Measurements from ENCODE around the gene ZNF213. TPM values are rescaled to one million over a fixed set of nuclear protein-coding genes. Genes with fewer than 3 reads are reported as not detected.
A peak's percentile ranks its signal among the peaks of the same experiment; 100 is the strongest.
"Not testable (repeated sequence)": the region's sequence is repeated elsewhere in the genome, so short reads cannot be mapped to it uniquely, and the experiment has no call there.

Gene ZNF213
- total RNA-seq, 1 donor from 2014 or later: 3.2 TPM

GRCh38 chr16:3170440-3171180, 35.8 kb downstream of the ZNF213 start:
- no peak for DNase-seq (ENCODE audit: low read depth in 2 of 2)

GRCh38 chr16:3171181-3171854, 36.5 kb downstream of the ZNF213 start:
- no peak for DNase-seq (ENCODE audit: low read depth in 2 of 2)

DNA sequence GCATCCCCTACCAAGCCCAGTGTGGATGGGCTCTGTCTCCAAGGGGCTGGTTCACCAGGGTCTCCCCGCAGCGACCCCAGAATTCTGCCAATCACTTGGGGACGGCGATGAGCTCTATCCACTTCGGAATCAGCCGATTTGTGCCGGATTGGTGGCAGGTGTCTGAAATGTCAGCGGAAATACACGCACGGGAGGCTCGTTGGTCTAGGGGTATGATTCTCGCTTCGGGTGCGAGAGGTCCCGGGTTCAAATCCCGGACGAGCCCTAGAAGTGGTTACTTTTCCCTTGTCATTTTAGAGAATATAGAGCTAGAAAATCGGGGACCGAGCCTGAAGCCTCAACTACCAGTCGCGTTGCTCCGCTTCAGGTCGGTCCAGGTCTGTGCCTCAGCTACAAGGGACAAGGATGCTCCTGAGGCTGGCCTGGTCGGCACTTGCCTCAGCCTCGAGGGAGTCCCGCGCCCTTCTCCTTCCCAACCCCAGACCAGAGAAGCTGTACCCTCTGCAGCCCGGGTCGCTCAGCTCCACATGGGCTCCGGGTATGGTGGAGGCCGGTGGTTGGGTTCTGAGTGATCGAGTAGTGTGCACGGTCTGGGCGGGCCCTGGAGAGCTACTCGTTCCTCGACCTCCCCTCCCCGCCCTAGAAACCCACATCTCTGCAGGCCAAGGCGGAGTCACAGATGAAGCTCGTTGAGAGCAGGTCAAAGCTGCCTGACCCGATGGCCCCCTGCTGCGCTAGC, 37.2 kb downstream of the ZNF213 start:
- no peak for DNase-seq (ENCODE audit: low read depth in 2 of 2)

DNA sequence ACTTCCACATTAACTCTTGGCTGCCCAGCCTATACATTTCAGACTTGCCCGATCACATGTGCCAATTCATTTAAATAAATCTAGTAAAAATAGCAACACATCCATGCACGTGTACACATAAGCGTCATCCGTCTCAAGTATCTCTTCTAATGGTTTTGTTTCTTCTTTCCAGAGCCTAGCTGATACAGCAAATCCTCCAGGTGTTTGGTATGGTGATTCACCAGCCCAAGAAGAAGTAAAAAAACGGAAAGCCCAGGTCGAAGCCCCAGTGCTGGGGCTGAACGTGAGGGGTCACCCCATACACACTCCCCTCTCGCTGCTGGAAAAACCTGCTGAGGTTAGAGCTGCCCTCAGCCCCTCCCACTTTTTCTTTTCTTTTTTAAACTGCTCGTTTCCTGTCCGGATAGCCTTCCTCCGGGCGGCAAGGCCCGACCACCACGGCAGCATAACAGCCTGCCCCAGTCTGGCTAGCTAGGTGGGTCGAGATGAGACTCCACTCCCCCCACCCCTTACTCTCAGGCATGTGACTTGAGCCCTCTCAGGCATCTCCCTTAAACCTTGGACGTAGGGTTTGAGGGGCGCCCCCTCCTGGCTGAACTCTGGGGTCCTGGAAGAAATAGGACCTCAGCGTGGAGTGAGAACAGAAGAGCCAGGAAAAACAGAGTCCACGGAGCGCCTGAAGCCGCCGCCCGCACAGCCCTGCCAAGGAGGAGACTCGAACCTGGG, 39.2 kb downstream of the ZNF213 start:
- DNase-seq (ENCODE audit: low read depth in 2 of 2): no peak

DNA sequence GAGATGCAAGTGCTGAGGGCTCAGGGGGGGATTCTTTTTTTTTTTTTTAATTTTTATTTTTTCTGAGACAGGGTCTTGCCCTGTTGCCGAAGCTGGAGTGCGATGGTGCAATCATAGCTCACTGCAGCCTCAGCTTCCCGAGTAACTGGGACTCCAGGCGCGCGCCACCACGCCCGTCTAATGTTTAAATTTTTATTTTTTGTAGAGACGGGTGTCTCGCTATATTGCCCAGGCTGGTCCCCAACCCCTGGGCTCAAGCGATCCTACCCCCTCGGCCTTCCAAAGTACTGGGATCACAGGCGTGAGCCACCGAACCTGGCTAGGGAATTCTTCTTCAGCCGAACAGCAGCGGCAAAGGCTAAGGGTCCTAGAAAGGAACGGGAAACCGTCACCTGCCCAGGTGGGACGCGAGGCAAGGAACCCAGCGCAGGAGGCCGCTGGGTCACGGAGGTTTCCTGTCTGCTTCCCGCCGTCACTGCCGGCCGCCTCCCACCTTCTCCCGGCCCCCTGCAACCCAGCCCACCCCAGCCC, 39.9 kb downstream of the ZNF213 start:
- no peak for DNase-seq (ENCODE audit: low read depth in 2 of 2)

- DNase-seq (ENCODE audit: low read depth in 2 of 2): peak in 1 of 2 donors; percentile 29
These were observed 40.6 kb downstream of the ZNF213 start for GRCh38 chr16:3175157-3176093.

- no peak for DNase-seq (ENCODE audit: low read depth in 2 of 2)
These were observed 44.8 kb downstream of the ZNF213 start for GRCh38 chr16:3179651-3180050.

- DNase-seq (ENCODE audit: low read depth in 2 of 2): no peak
These were observed 45.6 kb downstream of the ZNF213 start for GRCh38 chr16:3180445-3180878.

DNA sequence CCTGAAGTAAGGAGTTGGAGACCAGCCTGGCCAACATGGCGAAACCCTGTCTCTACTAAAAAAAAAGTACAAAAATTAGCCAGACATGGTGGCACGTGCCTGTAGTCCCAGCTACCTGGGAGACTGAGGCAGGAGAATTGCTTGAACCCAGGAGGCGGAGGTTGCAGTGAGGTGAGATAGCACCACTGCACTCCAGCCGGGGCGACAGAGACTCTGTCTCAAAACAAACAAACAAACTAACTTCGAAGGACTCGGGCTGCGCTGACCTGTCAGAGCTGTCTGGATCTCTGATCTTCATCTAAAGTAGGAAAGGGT, 47.4 kb downstream of the ZNF213 start:
- not testable (repeated sequence) for DNase-seq (ENCODE audit: low read depth in 2 of 2)

DNA sequence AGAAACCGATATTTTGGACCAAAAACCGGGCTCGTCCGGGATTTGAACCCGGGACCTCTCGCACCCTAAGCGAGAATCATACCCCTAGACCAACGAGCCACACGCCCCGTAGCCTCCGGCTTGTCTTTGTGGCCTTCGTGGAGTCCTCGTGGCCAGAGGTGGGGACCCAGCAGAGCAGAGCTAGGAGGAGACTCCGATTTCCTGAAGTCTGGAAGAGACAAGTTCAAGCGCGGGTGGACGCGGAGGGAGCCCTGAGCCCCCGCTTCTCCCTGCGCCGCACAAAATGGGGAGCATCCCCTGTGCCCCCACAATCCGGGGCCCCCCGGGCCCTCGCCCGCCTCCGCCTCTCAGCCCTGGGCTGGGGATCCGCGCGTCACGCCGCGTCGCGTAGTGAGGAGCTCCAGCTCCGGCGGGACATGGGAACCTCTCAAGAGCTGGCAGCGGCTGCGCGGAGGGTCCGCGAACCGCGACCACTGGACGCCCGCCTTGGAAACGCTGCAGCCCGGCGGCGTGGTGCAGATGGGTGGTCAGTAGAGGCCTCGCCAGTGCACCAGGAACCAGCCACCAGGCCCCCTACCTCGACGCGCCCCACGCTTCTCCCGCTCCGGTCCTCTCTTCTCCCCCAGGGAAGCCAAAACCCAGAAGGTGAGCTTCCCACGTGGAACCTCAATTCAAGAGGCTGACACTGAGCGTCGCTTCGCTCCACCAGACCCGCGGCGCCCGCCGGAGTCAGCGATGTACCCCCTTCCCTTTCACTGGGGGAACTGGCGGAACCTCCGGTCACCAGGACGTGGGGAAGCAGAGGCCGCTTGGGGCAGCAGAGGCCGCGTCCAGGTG, 48.0 kb downstream of the ZNF213 start:
- peak in 1 of 2 donors; percentile 44 for DNase-seq (ENCODE audit: low read depth in 2 of 2)

GRCh38 chr16:3183445-3184139, 48.8 kb downstream of the ZNF213 start:
- no peak for DNase-seq (ENCODE audit: low read depth in 2 of 2)

GRCh38 chr16:3186946-3187690, 52.3 kb downstream of the ZNF213 start:
- no peak for DNase-seq (ENCODE audit: low read depth in 2 of 2)

DNA sequence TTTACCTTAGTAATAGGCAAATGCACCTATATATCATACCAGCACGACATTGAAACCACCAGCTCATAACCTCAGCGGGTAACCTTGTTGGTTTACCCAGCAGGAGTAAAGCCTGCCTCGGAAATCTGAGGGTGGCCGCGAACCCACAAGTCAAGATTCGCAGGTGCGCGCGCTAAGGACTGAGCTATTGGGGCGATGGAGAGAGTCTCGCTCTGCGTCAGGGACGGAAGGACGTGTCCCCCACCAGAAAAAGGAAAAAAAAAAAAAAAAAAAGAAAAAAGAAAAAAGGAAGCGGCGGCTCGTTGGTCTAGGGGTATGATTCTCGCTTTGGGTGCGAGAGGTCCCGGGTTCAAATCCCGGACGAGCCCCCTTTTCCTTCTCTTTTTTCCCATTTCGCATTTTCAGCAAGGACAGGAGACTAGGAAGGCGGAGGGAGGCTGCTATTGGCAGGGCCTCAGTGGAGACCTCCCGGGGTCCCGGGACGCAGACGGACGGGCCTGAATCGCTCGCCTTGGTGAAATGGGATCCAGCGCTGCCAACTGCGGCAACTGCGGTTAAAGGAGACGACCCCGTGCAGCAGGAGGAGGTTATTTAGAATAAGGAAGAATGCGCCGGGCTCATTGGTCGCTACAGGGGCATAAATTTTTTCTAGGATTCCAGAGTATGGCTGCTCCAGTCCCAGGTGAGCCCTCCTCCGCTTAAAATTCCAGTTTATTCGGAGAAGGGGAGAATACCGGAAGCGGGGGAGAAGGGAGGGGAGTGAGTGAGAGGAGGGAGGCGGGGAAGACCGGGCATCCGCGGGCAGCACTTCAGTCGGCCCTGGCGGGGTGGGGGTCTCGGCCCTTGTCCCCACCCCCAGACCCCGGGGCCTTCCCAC, 53.2 kb downstream of the ZNF213 start, which contains the start of gene OR1F1:
OR1F1 (plus strand) TSS at position 407 of the 877 bp plus-strand sequence.
- DNase-seq (ENCODE audit: low read depth in 2 of 2): peak in 1 of 2 donors; percentile 40

GRCh38 chr16:3188675-3188924, 53.8 kb downstream of the ZNF213 start:
- no peak for DNase-seq (ENCODE audit: low read depth in 2 of 2)

DNA sequence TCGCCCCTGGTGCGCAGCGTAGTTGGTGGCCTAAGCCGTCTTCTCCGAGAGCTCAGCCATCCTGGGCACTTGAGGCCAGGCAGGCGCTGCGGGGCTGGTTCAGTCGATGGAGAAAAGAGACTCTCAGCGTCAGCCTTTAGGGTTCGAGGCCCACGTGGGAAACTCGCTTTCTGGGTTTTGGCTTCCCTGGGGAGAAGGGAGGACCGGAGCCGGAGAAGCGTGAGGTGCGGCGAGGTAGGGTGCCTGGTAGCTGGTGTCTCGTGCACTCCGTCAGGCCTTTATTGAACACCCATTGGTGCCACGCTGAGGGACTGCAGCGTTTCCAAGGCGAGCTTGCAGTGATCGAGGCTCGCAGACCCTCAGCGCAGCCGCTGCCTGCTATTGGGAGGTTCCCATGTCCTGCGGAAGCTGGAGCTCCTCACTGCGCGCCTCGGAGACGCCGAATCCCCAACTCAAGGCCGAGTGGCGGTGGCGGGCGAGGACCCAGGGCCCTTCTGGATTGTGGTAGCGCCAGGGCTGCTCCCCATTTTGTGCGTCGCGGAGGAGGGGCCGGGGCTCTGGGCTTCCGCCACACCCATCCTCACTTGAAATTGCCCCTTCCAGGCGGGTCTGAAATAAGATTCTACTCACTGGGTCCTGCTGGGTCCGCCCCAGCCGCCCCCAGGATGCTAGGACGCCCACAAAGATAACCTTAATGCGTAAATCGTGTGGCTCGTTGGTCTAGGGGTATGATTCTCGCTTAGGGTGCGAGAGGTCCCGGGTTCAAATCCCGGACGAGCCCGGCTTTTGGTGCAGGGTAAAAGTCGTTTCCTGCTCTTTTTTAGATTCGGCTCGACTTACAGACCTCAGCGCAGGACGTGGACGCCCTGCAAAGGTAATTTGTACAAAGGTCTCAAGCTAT, 54.3 kb downstream of the ZNF213 start:
- peak in 1 of 2 donors; percentile 57 for DNase-seq (ENCODE audit: low read depth in 2 of 2)

GRCh38 chr16:3189869-3190268, 55.0 kb downstream of the ZNF213 start:
- no peak for DNase-seq (ENCODE audit: low read depth in 2 of 2)

All from lung microvascular endothelial cell (primary cell).